HepG2 (cell line): ENCODE data around the gene LCN2. TPM values are rescaled to one million over a fixed set of nuclear protein-coding genes. Genes with fewer than 3 reads are reported as not detected.
A peak's percentile ranks its signal among the peaks of the same experiment; 100 is the strongest.

ENCODE experiments used
- EEA1 ChIP-seq: sonication (generic); formaldehyde crosslinking; IDR thresholded peaks from 2 replicates; pipeline ENCODE4 v1.5.1; 2020; ENCODE audit warnings: mild to moderate bottlenecking, missing genetic modification reagents, borderline replicate concordance
- EHMT2 ChIP-seq: fragments of 200-600 bp; sonication (generic); IDR thresholded peaks from 2 replicates; pipeline ENCODE4 v1.7.0; 2017; ENCODE audit warnings: antibody characterized with exemption, low read depth, low read length, borderline replicate concordance
- FOXO4 ChIP-seq: sonication (generic); formaldehyde crosslinking; conservative IDR thresholded peaks from 2 replicates; pipeline ENCODE4 v1.8.1; 2023; ENCODE audit warnings: missing genetic modification reagents
- HHEX ChIP-seq: IDR thresholded peaks from 2 replicates; pipeline ENCODE4 v1.6.1; 2016; ENCODE audit warnings: control low read depth
- HMG20B ChIP-seq: conservative IDR thresholded peaks from 2 replicates; pipeline ENCODE4 v1.6.1; 2016; ENCODE audit warnings: missing genetic modification reagents, missing compliant biosample characterization
- HNRNPH1 ChIP-seq: fragments of 200-400 bp; formaldehyde crosslinking; optimal IDR thresholded peaks from 2 replicates; pipeline ENCODE3; 2017; ENCODE audit warnings: mild to moderate bottlenecking, low read depth, low read length
- HOXA3 ChIP-seq: sonication (generic); formaldehyde crosslinking; IDR thresholded peaks from 2 replicates; pipeline ENCODE4 v1.5.0; 2020; ENCODE audit warnings: missing genetic modification reagents
- IKZF4 ChIP-seq: sonication (generic); formaldehyde crosslinking; IDR thresholded peaks from 2 replicates; pipeline ENCODE4 v1.5.1; 2020; ENCODE audit warnings: borderline replicate concordance, mild to moderate bottlenecking, low read depth, missing genetic modification reagents; ENCODE audit errors: not compliant biosample characterization
- KDM3A ChIP-seq: IDR thresholded peaks from 2 replicates; pipeline ENCODE4 v1.6.1; 2018; ENCODE audit warnings: low read depth, missing compliant biosample characterization
- NFAT5 ChIP-seq: sonication (generic); formaldehyde crosslinking; IDR thresholded peaks from 2 replicates; pipeline ENCODE4 v1.4.0; 2020; ENCODE audit warnings: missing genetic modification reagents
- POLR2AphosphoS2 ChIP-seq: IDR thresholded peaks from 2 replicates; pipeline ENCODE4 v1.6.1; 2011; ENCODE audit warnings: low read depth, low read length, improper control_type of control experiment
- RFX3 ChIP-seq: IDR thresholded peaks from 2 replicates; pipeline ENCODE4 v1.6.1; 2016; ENCODE audit warnings: missing biosample characterization, missing genetic modification reagents
- RFX5 ChIP-seq: IDR thresholded peaks from 2 replicates; pipeline ENCODE4 v1.6.1; 2011; ENCODE audit warnings: low read depth, low read length, improper control_type of control experiment
- SATB2 ChIP-seq: sonication (generic); formaldehyde crosslinking; IDR thresholded peaks from 2 replicates; pipeline ENCODE4 v1.5.0; 2020; ENCODE audit warnings: missing genetic modification reagents
- SNAI1 ChIP-seq: sonication (generic); formaldehyde crosslinking; IDR thresholded peaks from 2 replicates; pipeline ENCODE4 v1.5.0; 2020; ENCODE audit warnings: mild to moderate bottlenecking, missing genetic modification reagents, borderline replicate concordance
- SP140L ChIP-seq: sonication (generic); formaldehyde crosslinking; IDR thresholded peaks from 2 replicates; pipeline ENCODE4 v1.4.0; 2020; ENCODE audit warnings: missing genetic modification reagents, borderline replicate concordance
- TFDP1 ChIP-seq: IDR thresholded peaks from 2 replicates; pipeline ENCODE4 v1.6.1; 2016; ENCODE audit warnings: missing compliant biosample characterization, missing genetic modification reagents, borderline replicate concordance
- THAP8 ChIP-seq: sonication (generic); formaldehyde crosslinking; IDR thresholded peaks from 2 replicates; pipeline ENCODE4 v1.5.1; 2020; ENCODE audit warnings: missing genetic modification reagents, mild to moderate bottlenecking, borderline replicate concordance
- ZC3H4 ChIP-seq: sonication (generic); formaldehyde crosslinking; IDR thresholded peaks from 2 replicates; pipeline ENCODE4 v1.4.0; 2020; ENCODE audit warnings: missing genetic modification reagents, borderline replicate concordance
- ZNF569 ChIP-seq: sonication (generic); formaldehyde crosslinking; IDR thresholded peaks from 2 replicates; pipeline ENCODE4 v1.5.0; 2020; ENCODE audit warnings: mild to moderate bottlenecking, missing genetic modification reagents, moderate library complexity, borderline replicate concordance
- ZNF605 ChIP-seq: sonication (generic); formaldehyde crosslinking; IDR thresholded peaks from 2 replicates; pipeline ENCODE4 v1.8.0; 2022; ENCODE audit warnings: mild to moderate bottlenecking, missing genetic modification reagents
- polyA plus RNA-seq, 8 experiments: library from polyadenylated mRNA; depleted of rRNA in 3 of 8; stranded (reverse) in 7 of 8; unstranded in 1 of 8; fragments of >200 nt; fragmentation: Illumina TruSeq in 4 of 8; extraction: Trizol in 4 of 8; gene quantifications; 2 replicates each; pipeline versions ENCODE4 v1.2.1 to v1.2.3, GENCODE V29; 2011 to 2016; ENCODE audit warnings: low read depth in 4 of 8, missing spikeins in 1 of 8, mixed read lengths in 1 of 8; ENCODE audit not compliant: insufficient read depth in 1 of 8
- total RNA-seq, 5 experiments: library from RNA; depleted of rRNA; stranded (reverse); fragments of >200 nt; fragmentation: Illumina TruSeq; extraction: Trizol; gene quantifications; 2 replicates each; pipeline ENCODE4 v1.2.3, GENCODE V29; 2016; ENCODE audit warnings: low read depth in 1 of 5

The LCN2 gene
- total and polyA plus RNA-seq, 2 of the 13 experiments (the other 11 are each of a cell fraction or from before 2014, with no cell fraction given), result 0.38 to 1.4 TPM

GRCh38 chr9:128117613-128118471 is 31.4 kb upstream of the LCN2 start (continued):
- TF ChIP-seq EEA1 (CRISPR knock-in tag) (no peak), TFDP1 (CRISPR knock-in tag) (peak; percentile 47; the same call in 1 of the 2 replicates), HOXA3 (CRISPR knock-in tag) (peak; percentile 62; the same call in 1 of the 2 replicates), IKZF4 (CRISPR knock-in tag) (no peak), EHMT2 (no peak), SP140L (CRISPR knock-in tag) (no peak), HMG20B (CRISPR knock-in tag) (0 out of 2 replicates have a peak, but pooled peaks have one; percentile 44), KDM3A (CRISPR knock-in tag) (peak; percentile 93), ZC3H4 (no peak), HHEX (CRISPR knock-in tag) (no peak), HNRNPH1 (no peak), ZNF569 (CRISPR knock-in tag) (no peak), THAP8 (CRISPR knock-in tag) (no peak), NFAT5 (CRISPR knock-in tag) (no peak), SNAI1 (CRISPR knock-in tag) (no peak), FOXO4 (CRISPR knock-in tag) (no peak), RFX3 (no peak), RFX5 (no peak), SATB2 (CRISPR knock-in tag) (no peak), POLR2AphosphoS2 (no peak), ZNF605 (CRISPR knock-in tag) (0 out of 2 replicates have a peak, but pooled peaks have one; percentile 53)
